GM19240 (cell line): ENCODE data around the gene IFT20.
"Not testable (repeated sequence)": the region's sequence is repeated elsewhere in the genome, so short reads cannot be mapped to it uniquely, and the experiment has no call there.

Source experiments
- DNase-seq: peaks from one replicate; pipeline ENCODE4 v3.0.0; 2011; ENCODE audit warnings: low spot score; ENCODE audit not compliant: insufficient read length

The IFT20 gene

DNA sequence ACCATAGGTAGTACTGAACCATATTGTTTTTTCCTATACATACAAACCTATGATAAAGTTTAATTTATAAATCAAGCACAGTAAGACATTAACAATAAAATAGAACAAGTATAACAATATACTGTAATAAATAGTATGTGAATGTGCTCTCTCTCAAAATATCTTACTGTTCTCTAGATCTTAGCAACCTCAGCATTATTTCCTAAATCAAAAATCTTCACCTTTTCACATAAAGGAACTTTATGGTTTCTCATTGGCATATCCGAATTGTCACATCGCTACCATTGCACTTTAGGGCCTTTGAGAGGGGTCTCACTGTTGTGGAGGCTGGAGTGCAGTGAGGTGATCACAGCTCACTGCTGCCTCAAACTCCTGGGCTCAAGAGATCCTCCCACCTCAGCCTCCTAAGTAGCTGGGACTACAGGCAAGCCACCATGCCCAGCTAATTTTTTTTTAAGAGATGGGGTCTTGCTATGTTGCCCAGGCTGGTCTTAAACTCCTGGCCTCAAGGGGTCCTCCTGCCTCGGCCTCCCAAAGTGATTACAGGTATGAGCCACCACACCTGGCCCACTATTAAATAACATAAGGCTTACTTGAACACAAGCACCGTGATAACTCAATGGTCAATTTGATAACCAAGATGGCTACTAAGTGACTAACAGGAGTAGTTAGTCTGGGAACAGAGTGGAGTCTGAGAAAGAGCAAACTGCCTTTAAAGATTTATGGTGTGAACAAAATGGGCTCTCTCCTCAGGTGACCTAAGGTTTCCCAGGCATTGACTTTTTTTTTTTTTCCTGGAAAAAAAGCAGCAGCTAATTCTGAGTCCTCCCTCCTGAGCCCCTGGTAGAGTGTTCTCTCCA, 19.2 kb downstream of the IFT20 start:
- no peak for DNase-seq

DNA sequence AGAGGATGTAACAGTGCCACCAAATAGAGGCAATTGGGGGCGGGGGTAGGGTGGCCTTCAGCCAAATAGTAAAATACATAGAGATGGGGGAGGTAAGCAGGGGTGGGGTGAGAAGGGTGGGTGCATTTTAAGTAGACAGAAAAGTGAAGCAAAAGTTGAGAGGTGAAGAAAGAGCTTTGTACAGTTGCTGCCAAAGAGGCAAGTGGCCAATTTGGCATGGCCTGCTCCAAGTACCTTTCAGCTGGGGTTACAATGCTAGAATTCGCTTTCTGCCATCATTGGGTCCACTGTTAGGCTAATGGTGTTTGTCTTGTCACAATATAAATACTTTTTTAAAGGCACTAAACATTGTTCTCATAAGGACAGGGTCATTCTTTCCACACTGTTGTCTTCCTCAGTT, 21.4 kb downstream of the IFT20 start:
- no peak for DNase-seq

DNA sequence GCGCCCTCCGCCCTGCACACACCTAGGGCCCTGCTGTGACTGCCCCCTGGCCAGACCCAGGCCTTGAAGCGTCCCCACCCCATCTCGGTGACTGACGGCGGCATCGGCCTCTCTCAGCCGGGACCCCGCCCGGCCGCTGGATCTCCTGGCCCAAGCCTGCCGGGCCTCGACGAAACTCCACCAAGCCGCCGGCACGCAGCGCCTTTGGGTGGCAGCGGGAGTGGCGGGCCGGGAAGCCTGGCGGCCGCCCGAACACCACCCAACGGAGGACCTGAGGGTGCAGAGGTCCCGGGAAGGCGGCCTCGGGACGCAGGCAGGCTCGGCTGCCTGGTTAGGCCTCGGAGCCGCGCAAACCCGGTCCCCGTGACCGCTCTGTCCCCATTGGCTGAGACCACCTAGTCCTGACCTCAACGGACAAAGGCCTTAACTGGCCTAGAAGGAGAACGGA, 28.3 kb downstream of the IFT20 start:
- DNase-seq: no peak

- DNase-seq: no peak
Observed at GRCh38 chr17:28298449-28298848, 36.8 kb downstream of the IFT20 start.

DNA sequence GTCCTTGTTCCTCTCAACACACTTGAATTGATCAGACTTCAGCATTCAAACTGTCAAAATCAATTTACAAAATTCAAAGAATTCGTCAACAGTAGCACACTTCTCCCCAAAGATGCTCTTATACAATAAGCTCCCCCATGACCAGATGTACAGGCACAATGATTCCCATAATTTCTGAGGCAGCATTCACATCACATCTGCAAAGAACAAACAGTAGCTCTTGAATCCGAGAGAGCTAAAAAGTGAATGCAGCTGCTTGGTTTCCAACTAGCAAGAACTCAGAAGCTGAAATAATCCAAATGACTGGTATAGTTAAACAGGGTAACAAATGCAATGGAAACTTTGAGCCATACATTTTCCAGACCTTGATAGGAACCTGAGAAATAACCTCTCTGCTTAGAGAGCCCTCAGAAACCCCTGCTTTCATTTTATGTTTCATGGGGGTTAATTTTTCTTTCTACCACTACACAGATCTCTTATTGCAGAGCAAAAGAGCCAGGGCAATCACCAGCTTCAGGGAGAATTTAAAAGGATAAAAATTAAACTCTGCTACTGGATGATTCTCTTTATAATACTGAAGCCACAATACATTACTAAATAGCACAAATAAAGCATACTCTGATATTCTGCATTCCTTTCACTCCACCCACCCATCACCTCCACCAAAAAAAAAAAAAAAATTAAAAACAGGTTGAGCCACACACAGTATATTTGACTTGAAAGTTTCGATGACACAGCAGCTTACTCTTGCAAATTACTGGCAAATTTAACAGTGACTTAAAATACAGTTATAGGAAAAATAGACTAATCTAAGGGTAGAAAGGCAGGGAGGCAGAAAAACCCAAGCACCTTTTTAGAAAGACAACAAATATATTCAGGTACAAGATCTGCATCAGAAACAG, 39.3 kb downstream of the IFT20 start:
- DNase-seq: no peak

GRCh38 chr17:28293994-28294393, 41.3 kb downstream of the IFT20 start:
- no peak for DNase-seq

DNA sequence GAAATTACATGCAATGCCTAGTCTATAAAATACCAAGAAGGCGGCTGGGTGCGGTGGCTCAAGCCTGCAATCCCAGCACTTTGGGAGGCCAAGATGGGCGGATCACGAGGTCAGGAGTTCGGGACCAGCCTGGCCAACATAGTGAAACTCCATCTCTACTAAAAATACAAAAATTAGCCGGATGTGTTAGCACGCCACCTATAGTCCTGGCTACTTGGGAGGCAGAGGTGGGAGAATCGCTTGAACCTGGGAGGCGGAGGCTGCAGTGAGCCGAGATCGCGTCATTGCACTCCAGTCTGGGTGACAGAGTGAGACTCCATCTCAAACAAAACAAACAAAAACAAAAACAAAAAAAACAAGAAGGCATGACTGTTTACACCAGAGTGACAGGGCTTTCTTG, 42.4 kb downstream of the IFT20 start:
- DNase-seq: not testable (repeated sequence)

- no peak for DNase-seq
Observed at GRCh38 chr17:28291780-28292330, 43.4 kb downstream of the IFT20 start.

GRCh38 chr17:28290703-28291102, 44.6 kb downstream of the IFT20 start:
- DNase-seq: no peak

- DNase-seq: no peak
Observed at GRCh38 chr17:28285965-28286364, 49.3 kb downstream of the IFT20 start.

DNA sequence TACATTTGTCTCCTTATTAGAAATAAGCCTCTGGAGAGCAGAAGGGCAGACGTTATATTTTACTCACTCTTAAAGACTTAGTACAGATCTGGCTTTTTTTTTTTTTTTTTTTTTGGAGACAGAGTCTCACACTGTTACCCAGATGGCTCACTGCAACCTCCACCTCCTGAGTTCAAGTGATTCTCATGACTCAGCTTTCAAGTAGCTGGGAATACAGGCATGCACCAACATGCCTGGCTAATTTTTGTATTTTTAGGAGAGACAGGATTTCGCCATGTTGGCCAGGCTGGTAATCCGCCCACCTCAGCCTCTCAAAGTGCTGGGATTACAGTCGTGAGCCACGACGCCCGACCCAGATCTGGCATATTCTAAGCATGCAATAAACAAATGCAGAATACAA, 52.7 kb downstream of the IFT20 start:
- no peak for DNase-seq

- DNase-seq: no peak
Observed at GRCh38 chr17:28280826-28281225, 54.4 kb downstream of the IFT20 start.

DNA sequence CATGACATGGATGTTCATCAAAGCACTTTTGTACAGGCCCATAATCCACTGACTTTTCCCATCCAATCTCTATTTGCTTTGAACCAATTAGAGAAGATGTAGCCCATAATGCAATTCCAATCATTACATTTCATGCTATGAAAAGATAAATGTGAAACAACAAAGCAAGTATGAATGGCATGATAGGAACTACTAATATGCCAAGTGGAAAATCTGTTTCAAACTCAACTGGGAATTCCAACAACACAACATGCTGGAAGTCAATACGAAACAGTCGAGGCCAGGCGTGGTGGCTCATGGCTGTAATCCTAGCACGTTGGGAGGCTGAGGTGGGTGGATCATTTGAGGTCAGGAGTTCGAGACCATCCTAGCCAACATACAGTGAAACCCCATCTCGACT, 55.9 kb downstream of the IFT20 start:
- DNase-seq: no peak
